ENCODE measurements around the gene HOXA7. TPM values are rescaled to one million over a fixed set of nuclear protein-coding genes. Genes with fewer than 3 reads are reported as not detected.

HOXA7 gene
- total RNA-seq, 4 donors from 2014 or later: 2.8 to 4.3 (median 3.6) TPM

- TF ChIP-seq CTCF (IDR thresholded peaks at IDR 0.05; ENCODE audit: low read depth): no peak
These were observed 30.4 kb upstream of the HOXA7 start for GRCh38 chr7:27186668-27187474.

DNA sequence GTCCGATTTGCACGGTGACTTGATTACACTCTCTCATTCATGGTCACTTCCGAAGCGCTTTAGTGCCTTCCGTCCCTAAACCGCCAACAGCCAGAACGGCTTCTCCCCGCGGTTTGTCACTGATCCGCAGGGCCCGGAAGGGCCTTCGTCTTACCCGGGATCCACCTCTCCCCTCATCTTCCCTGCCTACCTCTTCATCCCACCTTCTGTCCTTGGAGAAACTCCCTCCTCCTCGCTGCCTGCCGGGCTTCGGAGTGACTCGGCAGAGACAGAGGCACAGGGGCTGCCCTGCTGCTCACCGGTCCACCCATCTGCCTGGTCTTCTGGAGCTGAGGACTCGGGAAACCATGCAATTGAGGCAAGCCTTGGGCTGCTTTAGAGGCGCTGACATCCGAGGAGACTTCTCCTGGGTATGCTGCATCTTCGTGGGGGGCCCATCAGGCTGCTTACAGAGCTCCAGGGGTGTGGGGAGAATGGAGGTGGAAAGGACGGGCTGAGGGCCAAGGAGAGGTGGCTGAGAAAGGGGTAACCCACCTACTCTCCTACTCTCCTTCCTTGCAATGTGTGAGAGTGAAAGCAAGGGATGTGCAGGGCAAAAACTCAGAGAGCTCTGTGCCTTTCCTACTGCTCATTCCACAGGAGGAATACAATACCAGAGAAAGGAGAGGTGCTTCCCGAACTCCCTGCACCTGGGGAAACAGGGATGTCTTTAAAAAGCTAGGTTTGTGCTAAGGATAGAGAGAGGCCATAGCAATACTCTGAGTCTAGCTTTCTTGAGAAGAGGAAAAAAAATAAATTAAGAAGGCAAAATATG, 29.6 kb upstream of the HOXA7 start:
- no peak for TF ChIP-seq CTCF (IDR thresholded peaks at IDR 0.05; ENCODE audit: low read depth)

DNA sequence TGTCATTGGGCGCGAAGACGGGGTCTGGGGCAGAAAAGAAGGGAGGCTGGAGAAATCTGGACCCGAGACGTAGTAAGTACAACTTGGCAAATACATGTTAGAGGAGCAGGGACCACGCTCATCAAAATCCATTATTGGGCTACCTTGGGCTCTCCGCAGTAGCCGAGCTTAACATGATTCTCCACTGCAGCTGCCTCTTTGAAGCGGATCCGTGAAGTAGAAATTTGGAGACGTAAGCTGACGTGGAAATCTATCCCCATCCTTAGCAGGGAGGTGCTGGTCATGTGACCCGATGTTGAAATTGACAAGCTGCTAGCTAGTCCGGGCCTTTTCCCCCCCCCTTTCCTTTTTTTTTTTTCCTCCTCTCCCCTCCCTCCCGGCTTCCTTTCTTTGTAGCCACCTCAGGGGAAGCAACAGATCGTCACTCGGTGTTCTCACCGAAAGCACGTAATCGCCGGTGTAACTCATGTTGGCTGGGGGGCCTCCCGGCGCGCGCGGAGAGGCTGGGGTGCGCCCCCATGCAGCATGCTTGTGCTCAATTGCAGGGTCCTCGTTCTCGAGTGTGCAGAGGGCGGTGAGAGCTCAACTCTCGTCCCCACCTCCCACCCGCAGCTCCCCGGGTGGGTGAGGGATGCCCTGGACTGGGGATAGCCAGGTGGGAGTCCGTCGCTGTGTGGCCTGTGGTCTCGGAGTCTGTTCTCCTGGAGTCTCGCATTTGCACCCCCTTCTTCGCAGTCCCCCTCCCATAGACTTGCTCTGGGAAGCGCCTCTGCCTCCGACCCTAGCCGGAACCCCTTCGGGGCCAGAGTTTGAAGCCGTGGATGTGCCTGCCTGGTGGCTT, 28.8 kb upstream of the HOXA7 start, which contains the start of gene HOXA11:
Gene HOXA11 (minus strand): TSS at position 220 of the 841 bp plus-strand sequence. CDS start 88 bp downstream, at position 132.
- TF ChIP-seq CTCF (IDR thresholded peaks at IDR 0.05; ENCODE audit: low read depth): no peak

GRCh38 chr7:27184337-27185012, 28.0 kb upstream of the HOXA7 start:
- TF ChIP-seq CTCF (IDR thresholded peaks at IDR 0.05; ENCODE audit: low read depth): no peak

DNA sequence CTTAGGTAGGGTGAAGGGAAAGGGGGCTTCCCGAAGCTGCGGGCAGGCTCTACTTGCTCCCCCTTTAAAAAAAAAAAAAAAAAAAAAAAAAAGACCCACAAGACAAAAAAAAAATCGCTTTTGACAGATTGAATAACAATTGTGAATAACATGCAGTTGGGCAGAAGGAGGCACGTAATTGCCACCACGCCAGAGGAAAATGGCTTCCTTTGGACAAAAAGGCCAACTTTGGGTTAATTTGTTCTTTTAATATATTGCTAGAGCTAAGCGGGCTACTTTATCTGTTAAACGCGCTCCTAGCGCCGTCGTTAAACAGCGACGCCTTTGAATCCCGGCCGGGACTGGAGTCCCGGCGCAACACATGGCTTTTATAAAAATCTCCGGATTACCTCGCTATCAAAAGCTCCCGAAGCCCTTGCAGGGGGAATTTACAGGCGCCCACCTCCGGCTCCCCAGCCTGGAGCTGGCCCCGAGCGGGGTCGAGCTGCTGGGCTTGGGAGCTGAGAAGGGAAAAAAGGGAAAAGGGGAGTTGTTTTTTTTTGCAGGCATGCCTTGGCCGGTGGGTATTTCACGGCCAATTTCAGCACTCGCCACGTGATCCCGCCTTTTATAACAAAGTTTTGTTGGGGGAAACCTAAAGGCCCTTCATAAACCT, 27.3 kb upstream of the HOXA7 start:
- TF ChIP-seq CTCF (IDR thresholded peaks at IDR 0.05; ENCODE audit: low read depth): no peak

DNA sequence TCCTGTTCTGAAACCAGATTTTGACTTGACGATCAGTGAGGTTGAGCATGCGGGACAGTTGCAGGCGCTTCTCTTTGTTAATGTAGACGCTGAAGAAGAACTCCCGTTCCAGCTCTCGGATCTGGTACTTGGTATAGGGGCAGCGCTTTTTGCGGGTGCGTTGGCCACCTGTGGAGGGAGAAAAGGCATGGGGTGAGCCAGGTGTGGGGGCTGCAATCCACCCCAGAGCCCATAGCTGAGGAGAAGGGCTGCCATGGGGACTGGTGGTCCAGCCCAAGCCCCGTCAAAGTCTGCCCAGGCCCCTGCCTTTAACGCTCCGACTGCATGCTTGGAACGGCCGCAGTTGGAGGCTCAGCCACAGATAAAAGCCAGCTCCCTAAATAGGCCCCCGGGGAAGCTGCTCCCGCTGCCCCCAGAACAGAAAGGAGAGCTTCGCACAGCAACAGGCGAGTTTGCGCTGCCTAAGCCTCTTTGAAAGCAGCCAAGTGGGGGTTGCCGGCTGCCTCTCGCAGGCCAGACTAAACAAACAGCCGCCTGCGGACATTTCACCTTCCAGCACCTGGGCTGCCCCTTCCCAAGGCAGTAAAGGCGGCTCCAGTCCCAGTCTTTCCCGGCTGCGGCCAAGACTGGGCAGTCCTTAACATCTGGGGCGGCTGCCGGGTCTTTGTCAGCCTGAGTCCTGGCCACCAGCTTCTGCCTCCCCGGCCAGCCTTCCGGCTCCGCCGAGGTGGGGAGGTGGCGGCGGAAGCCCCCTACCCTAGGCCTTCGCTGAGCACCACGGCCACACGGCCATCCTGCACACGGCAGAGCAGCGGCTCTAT, 26.6 kb upstream of the HOXA7 start:
- no peak for TF ChIP-seq CTCF (IDR thresholded peaks at IDR 0.05; ENCODE audit: low read depth)

Measured in subcutaneous adipose tissue (tissue), 4 donors.